Measurements from ENCODE around the gene SCGN.

Gene SCGN, protein sequence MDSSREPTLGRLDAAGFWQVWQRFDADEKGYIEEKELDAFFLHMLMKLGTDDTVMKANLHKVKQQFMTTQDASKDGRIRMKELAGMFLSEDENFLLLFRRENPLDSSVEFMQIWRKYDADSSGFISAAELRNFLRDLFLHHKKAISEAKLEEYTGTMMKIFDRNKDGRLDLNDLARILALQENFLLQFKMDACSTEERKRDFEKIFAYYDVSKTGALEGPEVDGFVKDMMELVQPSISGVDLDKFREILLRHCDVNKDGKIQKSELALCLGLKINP

DNA sequence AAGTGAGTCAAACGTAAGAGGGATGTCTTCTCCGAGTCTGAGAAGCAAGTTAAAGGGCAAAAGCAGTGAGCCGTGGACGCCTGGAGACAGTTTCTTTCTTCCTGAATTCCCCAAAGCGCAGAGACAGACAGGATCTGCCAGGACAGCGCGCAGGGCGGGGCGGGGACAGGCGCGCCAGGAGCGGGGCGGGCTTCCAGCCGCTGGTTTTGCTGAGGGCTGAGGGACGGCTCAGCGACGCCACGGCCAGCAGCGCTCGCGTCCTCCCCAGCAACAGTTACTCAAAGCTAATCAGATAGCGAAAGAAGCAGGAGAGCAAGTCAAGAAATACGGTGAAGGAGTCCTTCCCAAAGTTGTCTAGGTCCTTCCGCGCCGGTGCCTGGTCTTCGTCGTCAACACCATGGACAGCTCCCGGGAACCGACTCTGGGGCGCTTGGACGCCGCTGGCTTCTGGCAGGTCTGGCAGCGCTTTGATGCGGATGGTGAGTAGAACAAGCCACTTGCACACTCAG lies at the start of gene SCGN:
Gene SCGN (plus strand): TSS at position 209 of the 509 bp plus-strand sequence. CDS start 189 bp downstream, at position 398.
- DNase-seq (ENCODE audit: low read depth), result peak; percentile 76
- no peak within 1 kb of the TSS for H3K4me3 ChIP-seq (ENCODE audit: low read length)
- TF ChIP-seq, protein P1, sequence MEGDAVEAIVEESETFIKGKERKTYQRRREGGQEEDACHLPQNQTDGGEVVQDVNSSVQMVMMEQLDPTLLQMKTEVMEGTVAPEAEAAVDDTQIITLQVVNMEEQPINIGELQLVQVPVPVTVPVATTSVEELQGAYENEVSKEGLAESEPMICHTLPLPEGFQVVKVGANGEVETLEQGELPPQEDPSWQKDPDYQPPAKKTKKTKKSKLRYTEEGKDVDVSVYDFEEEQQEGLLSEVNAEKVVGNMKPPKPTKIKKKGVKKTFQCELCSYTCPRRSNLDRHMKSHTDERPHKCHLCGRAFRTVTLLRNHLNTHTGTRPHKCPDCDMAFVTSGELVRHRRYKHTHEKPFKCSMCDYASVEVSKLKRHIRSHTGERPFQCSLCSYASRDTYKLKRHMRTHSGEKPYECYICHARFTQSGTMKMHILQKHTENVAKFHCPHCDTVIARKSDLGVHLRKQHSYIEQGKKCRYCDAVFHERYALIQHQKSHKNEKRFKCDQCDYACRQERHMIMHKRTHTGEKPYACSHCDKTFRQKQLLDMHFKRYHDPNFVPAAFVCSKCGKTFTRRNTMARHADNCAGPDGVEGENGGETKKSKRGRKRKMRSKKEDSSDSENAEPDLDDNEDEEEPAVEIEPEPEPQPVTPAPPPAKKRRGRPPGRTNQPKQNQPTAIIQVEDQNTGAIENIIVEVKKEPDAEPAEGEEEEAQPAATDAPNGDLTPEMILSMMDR (IDR thresholded peaks at IDR 0.05; ENCODE audit: insufficient read depth, low read depth, low read length, missing control alignments), result no peak

DNA sequence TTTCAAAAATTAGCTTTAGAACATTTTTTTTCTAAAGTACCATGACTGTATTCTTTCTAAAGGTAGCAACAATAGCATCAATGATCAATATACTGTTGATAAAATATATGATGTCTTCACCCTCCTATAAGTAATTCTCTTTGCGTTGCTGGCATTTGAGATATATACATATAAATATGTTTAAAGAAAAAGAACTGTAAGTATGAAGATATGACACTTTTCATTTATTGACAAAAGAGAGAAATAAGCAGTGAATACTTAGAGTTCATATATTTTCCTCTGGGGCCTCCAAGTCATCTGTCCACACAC lies 49.4 kb upstream of the SCGN start:
- no peak for DNase-seq (ENCODE audit: low read depth)
- TF ChIP-seq, protein P1 (IDR thresholded peaks at IDR 0.05; ENCODE audit: insufficient read depth, low read depth, low read length, missing control alignments), result no peak
- H3K4me3 ChIP-seq (ENCODE audit: low read length), result no peak overlapping the region

DNA sequence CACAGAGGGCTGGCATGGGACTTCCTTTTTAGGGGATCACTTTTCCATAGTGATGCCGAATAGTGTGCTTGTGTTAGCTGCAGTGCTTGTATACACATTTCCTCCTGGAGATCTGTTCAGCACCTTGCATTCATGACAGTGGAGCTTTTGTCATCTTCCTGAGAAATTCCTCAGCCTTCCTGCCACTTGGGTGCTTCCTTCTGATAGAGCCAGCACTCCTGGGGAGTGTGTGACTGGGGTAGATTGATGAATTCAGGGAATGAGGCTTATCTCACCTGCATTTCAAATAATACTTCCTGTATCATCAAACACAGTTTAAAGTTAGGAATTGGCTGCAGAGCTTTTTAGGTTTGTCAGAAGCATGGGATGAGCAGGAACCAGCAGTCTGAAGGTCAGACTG lies 48.8 kb upstream of the SCGN start:
- TF ChIP-seq, protein P1 (IDR thresholded peaks at IDR 0.05; ENCODE audit: insufficient read depth, low read depth, low read length, missing control alignments), result no peak
- H3K4me3 ChIP-seq (ENCODE audit: low read length), result no peak overlapping the region
- DNase-seq (ENCODE audit: low read depth), result no peak

DNA sequence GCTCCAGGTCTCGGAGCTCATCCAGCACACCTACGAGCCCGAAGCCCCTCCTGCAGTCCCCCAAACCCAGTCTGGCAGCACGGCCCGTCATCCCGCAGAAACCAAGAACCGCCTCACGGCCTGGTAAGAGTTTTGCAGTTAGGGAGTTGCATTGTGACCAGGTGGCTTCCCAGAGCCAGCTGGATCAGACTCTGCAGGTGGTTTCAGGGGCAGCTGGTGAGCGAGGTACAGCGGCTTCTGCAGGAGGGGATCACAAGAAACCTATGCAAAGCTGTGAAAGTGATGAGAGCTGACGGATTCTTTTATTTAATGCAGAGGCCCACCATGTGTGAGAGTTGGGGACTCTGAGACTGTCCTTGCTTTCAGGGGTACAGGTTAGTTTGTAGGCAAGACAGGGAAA lies 45.9 kb upstream of the SCGN start:
- TF ChIP-seq, protein P1 (IDR thresholded peaks at IDR 0.05; ENCODE audit: insufficient read depth, low read depth, low read length, missing control alignments), result no peak
- no peak for DNase-seq (ENCODE audit: low read depth)
- H3K4me3 ChIP-seq (ENCODE audit: low read length), result no peak overlapping the region

DNA sequence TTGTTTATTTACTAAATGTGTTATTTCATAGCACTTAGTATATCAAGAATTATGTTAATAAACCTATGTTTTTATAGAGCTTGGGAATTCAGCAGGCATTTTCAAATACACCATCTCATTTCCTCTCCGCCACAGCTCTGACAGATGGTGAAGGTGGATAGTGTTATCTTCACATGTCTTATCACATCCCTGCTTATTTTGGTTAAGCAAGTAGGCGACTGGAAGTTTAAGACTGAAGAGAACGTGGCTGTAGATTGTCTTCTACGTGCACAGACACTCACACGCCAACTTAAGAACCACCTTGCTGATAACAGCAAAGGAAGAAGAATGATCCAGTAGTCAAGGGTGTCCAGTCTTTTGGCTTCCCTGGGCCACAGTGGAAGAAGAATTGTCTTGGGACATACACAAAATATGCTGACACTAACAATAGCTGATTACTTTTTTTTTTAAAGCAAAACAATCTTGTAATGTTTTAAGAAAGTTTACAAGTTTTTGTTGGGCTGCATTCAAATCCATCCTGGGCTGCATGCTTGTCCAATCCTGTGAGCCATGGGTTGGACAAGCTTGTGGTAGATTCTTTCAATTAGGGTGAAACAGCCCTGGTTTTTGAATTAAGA lies 43.3 kb upstream of the SCGN start:
- no peak for DNase-seq (ENCODE audit: low read depth)
- TF ChIP-seq, protein P1 (IDR thresholded peaks at IDR 0.05; ENCODE audit: insufficient read depth, low read depth, low read length, missing control alignments), result no peak
- H3K4me3 ChIP-seq (ENCODE audit: low read length), result no peak overlapping the region

DNA sequence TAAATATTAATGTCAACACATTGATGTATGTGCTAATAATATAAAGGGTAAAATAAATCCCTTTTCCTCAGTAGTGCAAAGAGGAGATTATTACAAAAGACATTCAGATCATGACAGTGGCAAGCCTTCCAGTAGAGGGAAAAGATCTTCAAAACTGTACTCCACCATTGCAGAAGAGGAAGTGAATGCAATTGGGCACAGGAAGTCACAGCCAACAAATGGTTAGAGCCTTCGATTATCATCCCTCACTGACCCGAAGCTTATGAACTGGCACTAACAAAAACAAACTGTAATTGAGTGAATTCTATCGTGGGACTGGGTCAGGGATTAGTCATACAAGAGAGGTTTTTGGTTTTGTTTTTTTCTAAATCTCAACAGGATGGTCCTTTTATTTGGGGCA lies 39.3 kb upstream of the SCGN start:
- H3K4me3 ChIP-seq (ENCODE audit: low read length), result no peak overlapping the region
- no peak for DNase-seq (ENCODE audit: low read depth)
- TF ChIP-seq, protein P1 (IDR thresholded peaks at IDR 0.05; ENCODE audit: insufficient read depth, low read depth, low read length, missing control alignments), result no peak

DNA sequence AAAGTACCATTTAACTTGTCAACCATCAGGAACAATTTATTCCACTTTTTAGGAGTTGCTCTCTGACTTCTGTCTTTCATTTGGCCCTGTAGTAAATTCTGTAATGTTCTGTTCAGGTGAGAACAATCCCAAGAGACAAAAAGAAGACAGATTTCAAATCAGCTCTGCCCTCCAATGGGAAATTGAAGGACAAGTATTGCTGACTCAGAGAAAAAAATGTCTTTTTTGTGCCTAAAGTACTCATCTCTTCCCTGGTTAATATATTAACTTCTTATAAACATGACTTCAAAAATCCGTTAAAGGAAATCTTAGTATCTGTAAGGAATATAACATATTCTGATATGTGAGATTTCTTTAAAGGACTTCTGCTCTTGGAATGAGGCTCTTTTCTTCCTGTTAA lies 38.6 kb upstream of the SCGN start:
- DNase-seq (ENCODE audit: low read depth), result no peak
- TF ChIP-seq, protein P1 (IDR thresholded peaks at IDR 0.05; ENCODE audit: insufficient read depth, low read depth, low read length, missing control alignments), result no peak
- no peak overlapping the region for H3K4me3 ChIP-seq (ENCODE audit: low read length)

Measured in epithelial cell of esophagus (primary cell).